Astrocyte of the spinal cord (primary cell): ENCODE data around the gene NPC1.

ENCODE experiments used
- DNase-seq: peaks from one replicate; pipeline ENCODE4 v3.0.0; 2011; ENCODE audit warnings: low read depth, low spot score
- H3K4me3 ChIP-seq: 2 replicates; pipeline ENCODE4 v1.5.1; 2011; ENCODE audit warnings: low read depth, mild to moderate bottlenecking, low read length, moderate library complexity
- in situ Hi-C: cut with HindIII; loops from 2 replicates; pipeline ENCODE4 v1.10.0; 2017; ENCODE audit warnings: low sequenced_read_pairs
- TF ChIP-seq, protein P1 (sequence below): IDR thresholded peaks from 2 replicates; pipeline ENCODE4 v1.5.1; 2012; ENCODE audit warnings: low read depth, mild to moderate bottlenecking, low read length, inconsistent platforms

NPC1 gene

GRCh38 chr18:23586249-23587196 is at the start of gene NPC1:
Gene NPC1 (minus strand): TSS chr18:23586506. CDS start chr18:23586343, 163 bp downstream.
- H3K4me3 ChIP-seq = peak within 1 kb of the TSS; percentile 95
- TF ChIP-seq, protein P1, sequence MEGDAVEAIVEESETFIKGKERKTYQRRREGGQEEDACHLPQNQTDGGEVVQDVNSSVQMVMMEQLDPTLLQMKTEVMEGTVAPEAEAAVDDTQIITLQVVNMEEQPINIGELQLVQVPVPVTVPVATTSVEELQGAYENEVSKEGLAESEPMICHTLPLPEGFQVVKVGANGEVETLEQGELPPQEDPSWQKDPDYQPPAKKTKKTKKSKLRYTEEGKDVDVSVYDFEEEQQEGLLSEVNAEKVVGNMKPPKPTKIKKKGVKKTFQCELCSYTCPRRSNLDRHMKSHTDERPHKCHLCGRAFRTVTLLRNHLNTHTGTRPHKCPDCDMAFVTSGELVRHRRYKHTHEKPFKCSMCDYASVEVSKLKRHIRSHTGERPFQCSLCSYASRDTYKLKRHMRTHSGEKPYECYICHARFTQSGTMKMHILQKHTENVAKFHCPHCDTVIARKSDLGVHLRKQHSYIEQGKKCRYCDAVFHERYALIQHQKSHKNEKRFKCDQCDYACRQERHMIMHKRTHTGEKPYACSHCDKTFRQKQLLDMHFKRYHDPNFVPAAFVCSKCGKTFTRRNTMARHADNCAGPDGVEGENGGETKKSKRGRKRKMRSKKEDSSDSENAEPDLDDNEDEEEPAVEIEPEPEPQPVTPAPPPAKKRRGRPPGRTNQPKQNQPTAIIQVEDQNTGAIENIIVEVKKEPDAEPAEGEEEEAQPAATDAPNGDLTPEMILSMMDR = peak; percentile 86
- in situ Hi-C loops = no loop called here
- peak; percentile 95 for DNase-seq

GRCh38 chr18:23636071-23636399 is 49.7 kb upstream of the NPC1 start:
- DNase-seq = no peak
- in situ Hi-C loops = no loop called here
- TF ChIP-seq, protein P1 = no peak
- no peak overlapping the region for H3K4me3 ChIP-seq

- TF ChIP-seq, protein P1 = no peak
- no peak overlapping the region for H3K4me3 ChIP-seq
- no peak for DNase-seq
- in situ Hi-C loops = no loop called here
These were observed 49.2 kb upstream of the NPC1 start for GRCh38 chr18:23635283-23636070.

DNA sequence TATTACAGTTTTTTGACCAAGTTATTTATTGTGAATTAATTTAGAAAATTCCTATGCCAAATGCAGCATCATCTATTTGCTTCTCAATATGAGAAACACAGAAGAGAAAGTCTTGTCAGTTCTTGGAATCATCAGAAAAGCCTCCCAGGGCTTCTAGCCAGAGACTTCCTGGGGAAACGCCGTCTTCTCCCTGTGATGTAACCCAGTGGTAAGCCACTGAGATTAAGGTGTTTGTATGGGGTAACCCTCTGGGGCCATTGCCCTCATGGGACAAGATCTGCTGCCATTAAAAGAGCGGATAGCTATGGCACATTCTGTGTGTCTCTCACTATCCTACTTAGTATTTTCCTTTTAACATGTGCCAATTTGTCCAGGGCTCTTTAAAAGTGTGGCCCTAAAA is 48.4 kb upstream of the NPC1 start:
- DNase-seq = no peak
- in situ Hi-C loops = no loop called here
- no peak overlapping the region for H3K4me3 ChIP-seq
- TF ChIP-seq, protein P1 = no peak

DNA sequence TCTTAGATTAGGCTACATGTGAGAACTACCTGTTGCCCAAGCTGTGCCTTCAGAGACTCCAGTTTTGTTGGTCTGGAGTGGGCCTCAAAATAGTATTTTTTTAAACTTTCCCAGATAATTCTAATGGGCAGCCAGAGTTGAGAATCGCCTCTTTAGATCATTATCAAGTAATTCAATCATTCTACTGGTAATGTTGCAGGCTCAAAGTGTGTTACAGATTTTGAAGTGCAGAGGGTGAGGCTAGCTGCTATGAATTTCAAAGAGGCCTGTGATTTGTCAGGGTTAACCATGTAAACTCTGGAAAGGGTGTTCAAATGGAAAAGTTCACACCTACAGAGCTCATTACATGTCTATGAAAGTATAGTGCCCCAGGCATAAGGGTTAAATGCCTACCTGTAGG is 46.3 kb upstream of the NPC1 start:
- no peak overlapping the region for H3K4me3 ChIP-seq
- DNase-seq = no peak
- TF ChIP-seq, protein P1 = no peak
- in situ Hi-C loops = no loop called here

DNA sequence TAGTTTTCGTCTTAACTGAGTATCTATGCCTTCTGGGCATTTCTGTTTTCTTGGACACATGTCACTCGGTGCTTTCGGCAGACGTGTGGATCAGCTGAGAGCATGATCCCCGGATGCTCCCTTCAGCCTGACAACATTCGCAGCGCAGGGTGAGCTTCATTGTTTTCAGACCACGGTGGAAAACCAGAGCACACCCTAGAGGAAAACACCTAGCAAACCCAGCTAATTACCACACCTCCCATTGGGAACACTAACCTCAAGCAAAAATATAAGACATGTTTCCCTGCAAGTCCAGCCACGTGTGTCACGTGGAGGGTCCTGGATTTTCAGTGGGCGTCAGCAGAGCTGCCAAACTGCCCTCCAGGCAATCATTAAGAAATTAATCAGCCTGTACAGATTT is 45.4 kb upstream of the NPC1 start:
- DNase-seq = no peak
- TF ChIP-seq, protein P1 = no peak
- in situ Hi-C loops = no loop called here
- H3K4me3 ChIP-seq = no peak overlapping the region
